GM18870 (cell line): Measurements from ENCODE around the gene BRPF3.

Experiments
- ATAC-seq: cut with Tn5 transposase; IDR thresholded peaks from one replicate; pipeline ENCODE4 v1.9.1; 2021; ENCODE audit warnings: moderate library complexity; ENCODE audit not compliant: unreplicated experiment

The BRPF3 gene

GRCh38 chr6:36227379-36228228 is 31.1 kb downstream of the BRPF3 start:
- no peak for ATAC-seq

GRCh38 chr6:36229223-36229622 is 32.7 kb downstream of the BRPF3 start:
- ATAC-seq = no peak

DNA sequence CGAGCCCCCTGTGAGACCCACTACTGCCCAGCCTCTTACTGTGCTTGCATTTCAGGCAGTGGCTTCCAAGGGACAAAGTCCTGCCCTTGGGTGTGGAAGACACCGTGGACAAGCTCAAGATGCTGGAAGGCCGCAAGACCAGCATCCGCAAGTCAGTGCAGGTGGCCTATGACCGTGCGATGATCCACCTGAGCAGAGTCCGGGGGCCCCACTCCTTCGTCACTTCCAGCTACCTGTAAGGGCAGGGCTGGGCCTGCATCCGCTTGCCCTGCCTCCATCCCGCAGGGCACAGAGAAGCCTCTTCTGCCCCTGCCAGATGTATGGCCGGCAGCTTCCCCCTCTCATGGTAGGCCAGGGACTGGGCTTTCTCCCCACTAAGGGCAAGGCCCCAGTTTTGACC is 33.8 kb downstream of the BRPF3 start:
- ATAC-seq = no peak

DNA sequence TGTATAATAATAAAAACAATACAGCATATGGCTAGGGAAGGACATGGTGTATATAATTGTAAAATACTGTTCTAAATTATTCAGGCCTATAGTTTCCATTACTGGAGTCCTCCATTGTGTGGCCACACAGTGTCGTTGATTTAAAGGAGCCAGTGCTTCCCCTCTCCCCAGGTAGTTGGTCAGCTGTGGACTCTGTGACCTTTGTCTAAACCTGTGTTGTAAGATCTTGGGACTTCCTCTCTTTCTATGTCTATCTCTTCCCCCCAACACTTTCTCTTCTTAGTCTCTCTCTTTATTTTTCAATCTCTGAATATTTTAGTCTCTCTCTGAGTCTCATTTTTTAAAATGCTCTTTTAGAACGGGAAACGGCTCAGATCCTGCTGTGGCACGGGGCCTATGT is 35.6 kb downstream of the BRPF3 start:
- ATAC-seq = no peak

- no peak for ATAC-seq
Measured at GRCh38 chr6:36235309-36235708, 38.8 kb downstream of the BRPF3 start.

DNA sequence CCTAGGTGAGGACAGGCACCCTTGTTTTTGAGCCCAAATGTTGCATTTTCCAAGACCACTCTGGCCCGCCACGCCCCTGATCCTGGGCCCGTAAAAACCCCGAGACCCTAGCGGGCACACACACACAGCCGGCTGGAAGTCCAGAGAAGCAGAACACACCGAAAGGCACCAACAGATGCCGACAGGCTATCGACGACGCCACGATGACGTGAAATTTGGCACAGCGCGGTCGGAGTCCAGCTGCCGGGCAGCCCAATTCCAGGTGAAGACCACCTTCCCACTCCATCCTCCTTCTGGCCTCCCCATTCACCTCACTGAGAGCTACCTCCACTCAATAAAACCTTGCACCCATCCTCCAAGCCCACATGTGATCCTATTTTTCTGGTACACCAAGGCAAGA is 39.3 kb downstream of the BRPF3 start:
- ATAC-seq = no peak

DNA sequence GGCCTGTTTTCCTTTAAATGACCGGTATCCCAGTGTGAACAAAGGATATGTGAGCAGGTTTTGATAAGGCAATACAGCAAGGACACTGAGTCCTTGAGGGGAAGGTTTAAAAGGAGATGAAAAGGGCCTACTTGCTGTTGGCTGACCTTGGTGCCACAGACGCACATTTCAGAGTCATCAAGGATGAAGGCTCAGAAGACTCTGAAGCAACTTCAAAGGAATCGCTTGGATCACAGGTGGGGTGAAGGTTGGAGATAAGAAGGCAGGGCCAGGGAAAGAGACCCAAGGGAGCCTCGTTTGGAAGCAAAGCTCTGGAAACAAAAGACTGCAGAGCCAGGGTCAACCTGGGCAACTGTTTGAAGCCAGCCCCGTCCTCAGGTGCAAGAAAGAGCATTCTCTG is 43.2 kb downstream of the BRPF3 start:
- ATAC-seq = no peak

- no peak for ATAC-seq
Measured at GRCh38 chr6:36241728-36242127, 45.2 kb downstream of the BRPF3 start.

DNA sequence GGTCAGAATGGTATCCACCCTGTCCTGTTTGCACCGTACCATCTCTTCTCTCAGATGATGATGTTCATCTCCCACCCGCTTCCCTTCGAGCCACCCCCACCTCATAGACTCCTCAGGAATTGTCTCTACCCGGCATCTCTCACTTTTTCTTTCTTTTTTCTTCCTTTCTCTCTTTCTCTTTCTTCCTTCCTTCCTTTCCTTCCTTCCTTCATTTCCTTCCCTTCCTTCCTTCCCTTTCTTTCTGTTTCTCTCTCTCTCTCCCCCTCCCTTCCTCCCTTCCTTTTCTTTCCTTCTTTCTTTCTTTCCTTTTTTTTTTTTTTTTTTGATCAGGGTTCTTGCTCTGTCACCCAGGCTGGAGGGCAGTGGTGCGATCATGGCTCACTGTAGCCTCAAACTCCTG is 45.6 kb downstream of the BRPF3 start:
- no peak for ATAC-seq

- no peak for ATAC-seq
Measured at GRCh38 chr6:36242626-36243025, 46.1 kb downstream of the BRPF3 start.

DNA sequence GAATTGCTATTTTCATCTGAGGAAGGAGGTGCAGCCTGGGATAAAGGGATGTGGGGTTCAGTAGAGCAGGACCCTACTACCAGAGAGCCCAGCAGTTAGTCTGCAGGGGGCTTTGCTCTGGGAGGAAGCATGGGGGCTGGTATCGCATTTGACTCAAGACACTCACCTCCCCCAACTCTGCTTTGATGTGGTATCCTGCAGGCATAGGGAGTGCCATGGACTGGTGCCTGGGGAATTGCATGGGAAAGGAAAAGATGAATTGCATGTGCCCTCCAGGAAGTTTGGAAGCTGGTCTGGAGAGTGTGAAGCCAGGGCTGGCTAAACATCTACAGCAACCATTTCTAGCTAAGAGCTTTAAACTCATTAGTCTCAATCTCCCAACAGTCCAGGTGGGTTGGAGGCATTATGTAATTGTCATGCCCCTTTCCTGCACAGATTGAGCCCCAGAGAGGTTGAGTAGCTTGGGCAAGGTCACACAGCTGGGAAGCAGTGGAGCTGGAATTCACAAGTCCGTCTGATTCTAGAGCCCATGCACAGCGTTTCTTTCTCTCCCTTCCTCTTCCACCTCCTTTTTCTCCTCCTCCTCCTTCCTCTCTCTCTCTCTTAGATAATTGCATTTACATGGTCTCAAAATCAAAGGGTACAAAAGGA is 47.1 kb downstream of the BRPF3 start:
- no peak for ATAC-seq

- ATAC-seq = no peak
Measured at GRCh38 chr6:36244641-36245280, 48.2 kb downstream of the BRPF3 start.

DNA sequence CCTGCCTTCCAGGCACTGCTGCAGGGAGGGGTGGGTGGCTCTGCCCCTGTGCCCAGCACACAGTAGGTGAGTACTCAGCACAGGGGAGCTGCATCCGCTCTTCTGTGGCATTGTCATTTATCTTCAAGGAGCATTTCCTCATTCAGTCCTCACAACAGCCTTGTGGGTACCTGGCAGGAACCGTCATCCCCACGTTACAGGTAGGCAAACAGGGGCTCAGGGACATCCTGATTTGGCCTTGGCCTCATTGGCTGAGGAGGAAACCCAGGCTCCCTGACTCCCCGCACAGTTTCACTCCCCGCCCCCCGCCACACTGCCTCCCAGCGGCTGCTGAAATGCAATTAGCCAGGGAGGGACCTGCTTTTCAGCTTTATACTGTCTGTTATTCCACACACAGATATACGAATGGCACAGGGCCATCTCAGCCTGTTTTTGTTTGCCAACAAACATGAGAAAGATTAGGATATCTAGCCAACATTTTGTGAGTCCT is 49.1 kb downstream of the BRPF3 start:
- ATAC-seq = no peak

DNA sequence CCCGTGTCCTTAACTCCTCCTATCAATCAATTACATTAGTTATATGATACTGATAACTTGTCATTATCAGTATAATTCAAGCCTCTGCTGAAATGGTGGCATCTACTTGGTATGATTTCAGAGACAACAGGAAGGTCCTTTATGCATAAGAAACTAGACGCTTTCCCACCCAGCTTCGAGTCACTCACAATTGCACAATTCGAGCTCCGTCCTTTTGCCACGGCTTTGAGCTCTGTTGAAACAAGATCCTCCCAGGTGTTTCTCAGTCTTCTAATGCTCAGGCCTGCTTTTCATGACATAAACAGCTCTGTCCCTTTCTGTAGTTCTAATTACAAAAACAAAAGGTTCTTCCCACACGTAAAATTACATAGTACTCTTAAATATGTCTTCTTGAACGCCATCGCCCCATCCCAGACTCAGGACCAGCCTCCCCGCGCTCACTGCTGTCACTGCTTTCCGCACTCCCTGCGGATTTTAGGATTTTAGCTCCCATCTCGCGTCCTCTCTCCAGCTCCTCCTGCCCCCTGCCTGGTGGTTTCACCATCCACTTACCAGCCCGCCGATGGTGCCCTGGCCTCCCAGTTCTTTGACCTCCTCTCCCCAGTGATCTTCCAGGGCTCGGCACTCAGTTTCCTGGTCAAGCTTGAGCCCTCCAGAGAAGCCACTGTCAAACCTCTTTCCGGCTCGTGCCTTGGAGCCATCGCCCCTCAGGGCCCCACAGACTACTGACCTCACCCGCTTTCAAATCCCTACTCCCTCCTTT is 50.1 kb downstream of the BRPF3 start:
- ATAC-seq = no peak

GRCh38 chr6:36247693-36248092 is 51.1 kb downstream of the BRPF3 start:
- no peak for ATAC-seq

- ATAC-seq = no peak
Measured at GRCh38 chr6:36248980-36249379, 52.4 kb downstream of the BRPF3 start.

- no peak for ATAC-seq
Measured at GRCh38 chr6:36249536-36249935, 53.0 kb downstream of the BRPF3 start.

GRCh38 chr6:36252005-36252404 is 55.5 kb downstream of the BRPF3 start:
- ATAC-seq = no peak

- no peak for ATAC-seq
Measured at GRCh38 chr6:36263390-36264000, 67.0 kb downstream of the BRPF3 start.

- no peak for ATAC-seq
Measured at GRCh38 chr6:36265744-36266143, 69.2 kb downstream of the BRPF3 start.
